T-helper 2 cell treated with Interferon-gamma antibody and Interleukin-4, amounts not matched to agents 100 ng/mL and 5 ng/mL, for 36 hours (primary cell): ENCODE data around the gene ADM2. TPM values are rescaled to one million over a fixed set of nuclear protein-coding genes. Genes with fewer than 3 reads are reported as not detected.
"Not testable (repeated sequence)": the region's sequence is repeated elsewhere in the genome, so short reads cannot be mapped to it uniquely, and the experiment has no call there.

ENCODE experiments used
- intact Hi-C: fragments of 100-400 bp; cut with micrococcal nuclease; formaldehyde crosslinking; loops from one replicate; pipeline ENCODE4 v1.15.1; 2023
- total RNA-seq: library from RNA; stranded (reverse); gene quantifications from 2 replicates; pipeline ENCODE4 v1.2.3, GENCODE V29; 2022

Gene ADM2
- total RNA-seq, 1 donor from 2014 or later: 2.5 TPM

- intact Hi-C loops: not testable (repeated sequence)
These were observed 52.7 kb downstream of the ADM2 start for GRCh38 chr22:50533856-50534711.

GRCh38 chr22:50535113-50535512 is 53.8 kb downstream of the ADM2 start:
- intact Hi-C loops: no loop called here

Other genes with a start within 250 kb of the ADM2 start
- gene TUBGCP6, start 236.5 kb upstream of the ADM2 start, total RNA-seq: 56.4 and 57.5 TPM in 2 replicates
- gene HDAC10, start 230.3 kb upstream of the ADM2 start, total RNA-seq: 87.4 and 88.2 TPM in 2 replicates
- gene MAPK12, start 219.9 kb upstream of the ADM2 start, total RNA-seq: 5.5 and 5.7 TPM in 2 replicates
- 10.2 and 12.0 TPM in 2 replicates for gene MAPK11, start 211.2 kb upstream of the ADM2 start, total RNA-seq
- gene PLXNB2, start 173.9 kb upstream of the ADM2 start, total RNA-seq: 10.1 and 11.0 TPM in 2 replicates
- 3.2 and 3.3 TPM in 2 replicates for gene DENND6B, start 154.5 kb upstream of the ADM2 start, total RNA-seq
- gene PPP6R2, start 138.2 kb upstream of the ADM2 start, total RNA-seq: 49.8 and 54.9 TPM in 2 replicates
- 150 and 152 TPM in 2 replicates for gene SBF1, start 6.5 kb upstream of the ADM2 start, total RNA-seq
- 0.14 TPM in 1 of 2 replicates, not detected in the other for gene MIOX, start 5.3 kb downstream of the ADM2 start, total RNA-seq
- gene LMF2, start 26.2 kb downstream of the ADM2 start, total RNA-seq: 111 and 118 TPM in 2 replicates
- 108 and 114 TPM in 2 replicates for gene NCAPH2, start 26.7 kb downstream of the ADM2 start, total RNA-seq
- 7.9 and 8.3 TPM in 2 replicates for gene SCO2, start 44.1 kb downstream of the ADM2 start, total RNA-seq
- 45.6 and 48.8 TPM in 2 replicates for gene TYMP, start 48.5 kb downstream of the ADM2 start, total RNA-seq
- gene KLHDC7B, start 64.4 kb downstream of the ADM2 start, total RNA-seq: 4.5 and 5.3 TPM in 2 replicates
- not detected in 2 replicates for gene SYCE3, start 81.4 kb downstream of the ADM2 start, total RNA-seq
- 90.6 and 91.3 TPM in 2 replicates for gene CPT1B, start 96.9 kb downstream of the ADM2 start, total RNA-seq
- 98.8 and 105 TPM in 2 replicates for gene CHKB, start 101.3 kb downstream of the ADM2 start, total RNA-seq
- 0.25 and 0.30 TPM in 2 replicates for gene MAPK8IP2, start 119.2 kb downstream of the ADM2 start, total RNA-seq
- 44.5 and 45.8 TPM in 2 replicates for gene ARSA, start 146.6 kb downstream of the ADM2 start, total RNA-seq
- gene SHANK3, start 191.3 kb downstream of the ADM2 start, total RNA-seq: 0.02 and 0.05 TPM in 2 replicates